ENCODE data around the gene RABGAP1L.

DNA sequence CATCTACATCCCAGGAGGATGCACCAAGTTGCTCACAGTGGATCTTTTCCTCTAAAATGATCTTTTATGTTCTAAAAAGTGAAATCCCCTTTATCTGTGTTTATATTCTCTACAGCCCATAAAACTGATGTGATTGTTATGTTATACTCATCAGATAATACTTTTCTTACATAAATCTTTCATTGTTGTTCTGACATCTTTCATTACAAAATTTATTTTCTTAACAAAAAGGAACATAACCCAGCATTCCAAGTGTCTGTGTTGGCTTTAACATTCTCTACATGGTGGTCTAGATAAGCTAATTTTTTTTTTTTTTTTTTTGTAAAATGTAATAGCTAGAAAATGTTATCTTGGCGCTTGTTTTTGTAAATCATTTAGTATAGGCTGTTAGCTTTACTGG lies 832.2 kb downstream of the RABGAP1L start:
- TF ChIP-seq POLR2A (IDR thresholded peaks at IDR 0.05), result no peak
- TF ChIP-seq, protein P1, sequence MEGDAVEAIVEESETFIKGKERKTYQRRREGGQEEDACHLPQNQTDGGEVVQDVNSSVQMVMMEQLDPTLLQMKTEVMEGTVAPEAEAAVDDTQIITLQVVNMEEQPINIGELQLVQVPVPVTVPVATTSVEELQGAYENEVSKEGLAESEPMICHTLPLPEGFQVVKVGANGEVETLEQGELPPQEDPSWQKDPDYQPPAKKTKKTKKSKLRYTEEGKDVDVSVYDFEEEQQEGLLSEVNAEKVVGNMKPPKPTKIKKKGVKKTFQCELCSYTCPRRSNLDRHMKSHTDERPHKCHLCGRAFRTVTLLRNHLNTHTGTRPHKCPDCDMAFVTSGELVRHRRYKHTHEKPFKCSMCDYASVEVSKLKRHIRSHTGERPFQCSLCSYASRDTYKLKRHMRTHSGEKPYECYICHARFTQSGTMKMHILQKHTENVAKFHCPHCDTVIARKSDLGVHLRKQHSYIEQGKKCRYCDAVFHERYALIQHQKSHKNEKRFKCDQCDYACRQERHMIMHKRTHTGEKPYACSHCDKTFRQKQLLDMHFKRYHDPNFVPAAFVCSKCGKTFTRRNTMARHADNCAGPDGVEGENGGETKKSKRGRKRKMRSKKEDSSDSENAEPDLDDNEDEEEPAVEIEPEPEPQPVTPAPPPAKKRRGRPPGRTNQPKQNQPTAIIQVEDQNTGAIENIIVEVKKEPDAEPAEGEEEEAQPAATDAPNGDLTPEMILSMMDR (IDR thresholded peaks at IDR 0.05), result no peak

Data from thyroid gland (tissue), 4 donors.